Caco-2 (cell line): Measurements from ENCODE around the gene TMEM178A. TPM values are rescaled to one million over a fixed set of nuclear protein-coding genes. Genes with fewer than 3 reads are reported as not detected.

Experiments used
- BruUV-seq: library from RNA; stranded (reverse); fragments of 400-500 nt; replicated peaks from 2 replicates; lab custom pipeline; 2021; lab: Mats Ljungman, UMichigan
- CTCF ChIA-PET: fragments of 300-600 bp; sonication (Branson Sonifier 250); formaldehyde crosslinking; loops from one replicate; lab custom pipeline; 2022; ENCODE audit warnings: antibody characterized with exemption; lab: Charles Lee
- POLR2A ChIA-PET: fragments of 300-600 bp; sonication (Branson Sonifier 250); formaldehyde crosslinking; loops from one replicate; lab custom pipeline; 2022; ENCODE audit warnings: antibody characterized with exemption; lab: Charles Lee
- DNase-seq, 2 experiments: peaks; one replicate each; pipeline versions ENCODE4 v3.0.0 to v3.0.0-alpha.2; 2020 to 2022
- H3K27me3 ChIP-seq: replicated peaks from 2 replicates; pipeline ENCODE4 v1.6.0; 2011; ENCODE audit warnings: low read length; ENCODE audit not compliant: control insufficient read depth, insufficient read depth
- H3K36me3 ChIP-seq: 2 replicates; pipeline ENCODE4 v1.5.1; 2011; ENCODE audit warnings: low read length; ENCODE audit not compliant: control insufficient read depth, insufficient read depth
- H3K4me1 ChIP-seq: fragments of 250-450 bp; sonication (Bioruptor Pico); 2 replicates; pipeline ENCODE4 v1.5.1; 2020; ENCODE audit warnings: mild to moderate bottlenecking
- H3K4me3 ChIP-seq: 2 replicates; pipeline ENCODE4 v1.5.1; 2011; ENCODE audit warnings: low read depth, mild to moderate bottlenecking, control low read depth, low read length
- H3K9me3 ChIP-seq: fragments of 250-450 bp; sonication (Bioruptor Pico); 2 replicates; pipeline ENCODE4 v1.5.1; 2020; ENCODE audit warnings: mild to moderate bottlenecking, moderate library complexity
- H3K27ac Mint-ChIP-seq: one replicate; pipeline ENCODE4 v1.8.0; 2022; ENCODE audit warnings: mixed read lengths; ENCODE audit not compliant: unreplicated experiment
- H3K27me3 Mint-ChIP-seq: one replicate; pipeline ENCODE4 v1.8.0; 2022; ENCODE audit warnings: mixed read lengths; ENCODE audit not compliant: insufficient read depth, unreplicated experiment
- H3K36me3 Mint-ChIP-seq: one replicate; pipeline ENCODE4 v1.8.0; 2022; ENCODE audit warnings: mild to moderate bottlenecking, mixed read lengths; ENCODE audit not compliant: insufficient read depth, unreplicated experiment
- H3K4me1 Mint-ChIP-seq: one replicate; pipeline ENCODE4 v1.8.0; 2022; ENCODE audit warnings: low read depth, mixed read lengths; ENCODE audit not compliant: unreplicated experiment
- H3K4me3 Mint-ChIP-seq: one replicate; pipeline ENCODE4 v1.8.0; 2022; ENCODE audit warnings: mild to moderate bottlenecking, moderate library complexity, mixed read lengths; ENCODE audit not compliant: unreplicated experiment
- H3K9me3 Mint-ChIP-seq: one replicate; pipeline ENCODE4 v1.8.0; 2022; ENCODE audit warnings: mixed read lengths; ENCODE audit not compliant: unreplicated experiment
- CTCF ChIP-seq, 2 experiments: fragments of 200-600 bp in 1 of 2; IDR thresholded peaks; 1 replicate in 1 of 2; 2 replicates in 1 of 2; pipeline versions ENCODE4 v1.5.1 to v1.8.0; 2011 to 2022; ENCODE audit warnings: antibody characterized with exemption in 1 of 2, control low read depth in 1 of 2, inconsistent platforms in 1 of 2, low read depth in 1 of 2, low read length in 1 of 2, mild to moderate bottlenecking in 1 of 2, moderate library complexity in 1 of 2; ENCODE audit not compliant: insufficient read depth in 1 of 2, severe bottlenecking in 1 of 2, unreplicated experiment in 1 of 2
- intact Hi-C: fragments of 100-400 bp; cut with micrococcal nuclease; formaldehyde crosslinking; loops from one replicate; pipeline ENCODE4 v1.10.0; 2022; ENCODE audit not compliant: unreplicated experiment
- total RNA-seq: library from RNA; stranded (reverse); gene quantifications from 2 replicates; pipeline ENCODE4 v1.2.3, GENCODE V29; 2022

Gene TMEM178A
- total RNA-seq, 1 experiment from 2014 or later: 0.29 TPM

- POLR2A ChIA-PET: no interaction called here
- Mint-ChIP-seq H3K27me3 (peaks cover 10% of the 10 kb centered on the region), H3K36me3 (no peaks in the 10 kb centered on the region), H3K4me3 (no peak overlapping the region), H3K27ac (no peak overlapping the region), H3K9me3 (no peaks in the 10 kb centered on the region), H3K4me1 (peaks cover 7% of the 10 kb centered on the region)
- H3K4me3 ChIP-seq: no peak overlapping the region
- no peaks in the 10 kb centered on the region for H3K4me1 ChIP-seq
- intact Hi-C loops: loop anchor here (5.0 to 10.0 kb wide), 2 partner anchors 101 to 178 kb away; no protein-coding TSS in a partner anchor
- H3K9me3 ChIP-seq: no peaks in the 10 kb centered on the region
- no peaks in the 10 kb centered on the region; the same call in 1 of the 2 replicates for H3K27me3 ChIP-seq
- TF ChIP-seq CTCF (IDR thresholded peaks at IDR 0.05; ENCODE audit: insufficient read depth in 1 of 2, low read depth in 1 of 2, low read length in 1 of 2, severe bottlenecking in 1 of 2, unreplicated experiment in 1 of 2): no peak
- BruUV-seq: no TSS peak
- DNase-seq: no peak
- CTCF ChIA-PET: no interaction called here
- H3K36me3 ChIP-seq: no peaks in the 10 kb centered on the region
Observed at GRCh38 chr2:39693245-39693644, 27.5 kb downstream of the TMEM178A start.

GRCh38 chr2:39696101-39696553, 30.4 kb downstream of the TMEM178A start:
- Mint-ChIP-seq H3K4me1 (no peaks in the 10 kb centered on the region), H3K27ac (no peak overlapping the region), H3K27me3 (peaks cover 14% of the 10 kb centered on the region), H3K9me3 (peaks cover 15% of the 10 kb centered on the region), H3K4me3 (no peak overlapping the region), H3K36me3 (no peaks in the 10 kb centered on the region)
- Histone ChIP-seq H3K4me1 (no peaks in the 10 kb centered on the region), H3K4me3 (no peak overlapping the region), H3K9me3 (no peaks in the 10 kb centered on the region; the same call in 1 of the 2 replicates), H3K27me3 (no peaks in the 10 kb centered on the region; the same call in 1 of the 2 replicates), H3K36me3 (no peaks in the 10 kb centered on the region)
- no peak for TF ChIP-seq CTCF (IDR thresholded peaks at IDR 0.05; ENCODE audit: insufficient read depth in 1 of 2, low read depth in 1 of 2, low read length in 1 of 2, severe bottlenecking in 1 of 2, unreplicated experiment in 1 of 2)
- no TSS peak for BruUV-seq
- POLR2A ChIA-PET: no interaction called here
- CTCF ChIA-PET: interaction anchor here (0.7 to 0.8 kb wide), 2 partner anchors 102 to 180 kb away, joined by 3 read pairs; no protein-coding TSS in a partner anchor
- DNase-seq: no peak
- intact Hi-C loops: loop anchor here (10.0 kb wide), 1 partner anchor 181 kb away; no protein-coding TSS in a partner anchor

GRCh38 chr2:39696838-39697237, 31.1 kb downstream of the TMEM178A start:
- TF ChIP-seq CTCF (IDR thresholded peaks at IDR 0.05; ENCODE audit: insufficient read depth in 1 of 2, low read depth in 1 of 2, low read length in 1 of 2, severe bottlenecking in 1 of 2, unreplicated experiment in 1 of 2): no peak
- ChIA-PET POLR2A (no interaction called here), CTCF (interaction anchor here (0.7 to 0.8 kb wide), 2 partner anchors 103 to 180 kb away, joined by 3 read pairs; no protein-coding TSS in a partner anchor)
- intact Hi-C loops: loop anchor here (10.0 kb wide), 1 partner anchor 182 kb away; no protein-coding TSS in a partner anchor
- H3K36me3 Mint-ChIP-seq: no peaks in the 10 kb centered on the region
- Histone ChIP-seq H3K27me3 (no peaks in the 10 kb centered on the region; the same call in 1 of the 2 replicates), H3K4me3 (no peak overlapping the region), H3K4me1 (no peaks in the 10 kb centered on the region), H3K36me3 (no peaks in the 10 kb centered on the region), H3K9me3 (no peaks in the 10 kb centered on the region; the same call in 1 of the 2 replicates)
- H3K27me3 Mint-ChIP-seq: peaks cover 14% of the 10 kb centered on the region
- BruUV-seq: no TSS peak
- H3K27ac Mint-ChIP-seq: no peak overlapping the region
- no peaks in the 10 kb centered on the region for H3K4me1 Mint-ChIP-seq
- no peak overlapping the region for H3K4me3 Mint-ChIP-seq
- no peak for DNase-seq
- H3K9me3 Mint-ChIP-seq: peaks cover 22% of the 10 kb centered on the region
